Ishikawa (cell line): Measurements from ENCODE around the gene ZDHHC1.

Experiments used
- CEBPB ChIP-seq: IDR thresholded peaks from 2 replicates; pipeline ENCODE4 v1.6.1; 2012
- CREB1 ChIP-seq: IDR thresholded peaks from 2 replicates; pipeline ENCODE4 v1.6.1; 2012; ENCODE audit warnings: low read depth
- EGR1 ChIP-seq: IDR thresholded peaks from 2 replicates; pipeline ENCODE4 v1.6.1; 2012
- EP300 ChIP-seq: IDR thresholded peaks from 2 replicates; pipeline ENCODE4 v1.6.1; 2012; ENCODE audit warnings: borderline replicate concordance
- FOXM1 ChIP-seq: IDR thresholded peaks from 2 replicates; pipeline ENCODE4 v1.6.1; 2012; ENCODE audit warnings: low read depth, borderline replicate concordance
- NFIC ChIP-seq: IDR thresholded peaks from 2 replicates; pipeline ENCODE4 v1.6.1; 2012
- RAD21 ChIP-seq: IDR thresholded peaks from 2 replicates; pipeline ENCODE4 v1.6.1; 2012; ENCODE audit warnings: low read depth
- TAF1 ChIP-seq: IDR thresholded peaks from 2 replicates; pipeline ENCODE4 v1.6.1; 2012; ENCODE audit warnings: low read depth, mild to moderate bottlenecking
- TCF12 ChIP-seq: IDR thresholded peaks from 2 replicates; pipeline ENCODE4 v1.6.1; 2012; ENCODE audit warnings: low read depth
- TEAD4 ChIP-seq: IDR thresholded peaks from 2 replicates; pipeline ENCODE4 v1.6.1; 2012
- YY1 ChIP-seq: IDR thresholded peaks from 2 replicates; pipeline ENCODE4 v1.6.1; 2012; ENCODE audit warnings: low read depth
- ZBTB7A ChIP-seq: IDR thresholded peaks from 2 replicates; pipeline ENCODE4 v1.6.1; 2012; ENCODE audit warnings: low read depth
- TF ChIP-seq, protein P1 (sequence below): IDR thresholded peaks from 2 replicates; pipeline ENCODE4 v1.6.1; 2012
- TF ChIP-seq, protein P2 (sequence below): IDR thresholded peaks from 2 replicates; pipeline ENCODE4 v1.6.1; 2012
- TF ChIP-seq, protein P3 (sequence below): IDR thresholded peaks from 2 replicates; pipeline ENCODE4 v1.6.1; 2012; ENCODE audit warnings: low read depth, mild to moderate bottlenecking

Gene ZDHHC1

DNA sequence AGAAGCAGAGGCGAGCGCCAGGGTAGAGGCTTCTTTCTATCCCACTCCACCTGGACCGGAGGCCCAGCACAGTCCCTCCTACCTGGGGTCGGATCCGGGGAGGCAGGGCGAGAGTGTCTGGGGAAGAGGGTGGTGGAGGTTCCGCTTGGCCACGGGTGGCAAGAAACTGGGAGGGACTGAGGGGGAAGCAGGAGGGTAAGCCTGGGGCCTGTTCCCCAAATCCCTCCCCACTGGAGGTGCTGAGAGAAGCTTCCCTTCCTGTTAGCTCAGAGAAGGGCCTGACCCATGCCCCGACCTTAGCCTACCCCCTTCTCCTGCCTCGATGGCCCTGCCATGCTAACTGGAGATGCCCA is 21.2 kb downstream of the ZDHHC1 start:
- no peak for TF ChIP-seq TAF1
- no peak for TF ChIP-seq EP300
- TF ChIP-seq, protein P1, sequence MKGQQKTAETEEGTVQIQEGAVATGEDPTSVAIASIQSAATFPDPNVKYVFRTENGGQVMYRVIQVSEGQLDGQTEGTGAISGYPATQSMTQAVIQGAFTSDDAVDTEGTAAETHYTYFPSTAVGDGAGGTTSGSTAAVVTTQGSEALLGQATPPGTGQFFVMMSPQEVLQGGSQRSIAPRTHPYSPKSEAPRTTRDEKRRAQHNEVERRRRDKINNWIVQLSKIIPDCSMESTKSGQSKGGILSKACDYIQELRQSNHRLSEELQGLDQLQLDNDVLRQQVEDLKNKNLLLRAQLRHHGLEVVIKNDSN = no peak
- TF ChIP-seq TCF12 = no peak
- TF ChIP-seq NFIC = no peak
- TF ChIP-seq TEAD4 = no peak
- no peak for TF ChIP-seq ZBTB7A
- TF ChIP-seq YY1 = no peak
- no peak for TF ChIP-seq RAD21
- no peak for TF ChIP-seq CEBPB
- TF ChIP-seq FOXM1 = no peak
- no peak for TF ChIP-seq EGR1
- TF ChIP-seq, protein P2, sequence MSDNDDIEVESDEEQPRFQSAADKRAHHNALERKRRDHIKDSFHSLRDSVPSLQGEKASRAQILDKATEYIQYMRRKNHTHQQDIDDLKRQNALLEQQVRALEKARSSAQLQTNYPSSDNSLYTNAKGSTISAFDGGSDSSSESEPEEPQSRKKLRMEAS = no peak
- TF ChIP-seq CREB1 = no peak
- TF ChIP-seq, protein P3, sequence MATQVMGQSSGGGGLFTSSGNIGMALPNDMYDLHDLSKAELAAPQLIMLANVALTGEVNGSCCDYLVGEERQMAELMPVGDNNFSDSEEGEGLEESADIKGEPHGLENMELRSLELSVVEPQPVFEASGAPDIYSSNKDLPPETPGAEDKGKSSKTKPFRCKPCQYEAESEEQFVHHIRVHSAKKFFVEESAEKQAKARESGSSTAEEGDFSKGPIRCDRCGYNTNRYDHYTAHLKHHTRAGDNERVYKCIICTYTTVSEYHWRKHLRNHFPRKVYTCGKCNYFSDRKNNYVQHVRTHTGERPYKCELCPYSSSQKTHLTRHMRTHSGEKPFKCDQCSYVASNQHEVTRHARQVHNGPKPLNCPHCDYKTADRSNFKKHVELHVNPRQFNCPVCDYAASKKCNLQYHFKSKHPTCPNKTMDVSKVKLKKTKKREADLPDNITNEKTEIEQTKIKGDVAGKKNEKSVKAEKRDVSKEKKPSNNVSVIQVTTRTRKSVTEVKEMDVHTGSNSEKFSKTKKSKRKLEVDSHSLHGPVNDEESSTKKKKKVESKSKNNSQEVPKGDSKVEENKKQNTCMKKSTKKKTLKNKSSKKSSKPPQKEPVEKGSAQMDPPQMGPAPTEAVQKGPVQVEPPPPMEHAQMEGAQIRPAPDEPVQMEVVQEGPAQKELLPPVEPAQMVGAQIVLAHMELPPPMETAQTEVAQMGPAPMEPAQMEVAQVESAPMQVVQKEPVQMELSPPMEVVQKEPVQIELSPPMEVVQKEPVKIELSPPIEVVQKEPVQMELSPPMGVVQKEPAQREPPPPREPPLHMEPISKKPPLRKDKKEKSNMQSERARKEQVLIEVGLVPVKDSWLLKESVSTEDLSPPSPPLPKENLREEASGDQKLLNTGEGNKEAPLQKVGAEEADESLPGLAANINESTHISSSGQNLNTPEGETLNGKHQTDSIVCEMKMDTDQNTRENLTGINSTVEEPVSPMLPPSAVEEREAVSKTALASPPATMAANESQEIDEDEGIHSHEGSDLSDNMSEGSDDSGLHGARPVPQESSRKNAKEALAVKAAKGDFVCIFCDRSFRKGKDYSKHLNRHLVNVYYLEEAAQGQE = no peak

DNA sequence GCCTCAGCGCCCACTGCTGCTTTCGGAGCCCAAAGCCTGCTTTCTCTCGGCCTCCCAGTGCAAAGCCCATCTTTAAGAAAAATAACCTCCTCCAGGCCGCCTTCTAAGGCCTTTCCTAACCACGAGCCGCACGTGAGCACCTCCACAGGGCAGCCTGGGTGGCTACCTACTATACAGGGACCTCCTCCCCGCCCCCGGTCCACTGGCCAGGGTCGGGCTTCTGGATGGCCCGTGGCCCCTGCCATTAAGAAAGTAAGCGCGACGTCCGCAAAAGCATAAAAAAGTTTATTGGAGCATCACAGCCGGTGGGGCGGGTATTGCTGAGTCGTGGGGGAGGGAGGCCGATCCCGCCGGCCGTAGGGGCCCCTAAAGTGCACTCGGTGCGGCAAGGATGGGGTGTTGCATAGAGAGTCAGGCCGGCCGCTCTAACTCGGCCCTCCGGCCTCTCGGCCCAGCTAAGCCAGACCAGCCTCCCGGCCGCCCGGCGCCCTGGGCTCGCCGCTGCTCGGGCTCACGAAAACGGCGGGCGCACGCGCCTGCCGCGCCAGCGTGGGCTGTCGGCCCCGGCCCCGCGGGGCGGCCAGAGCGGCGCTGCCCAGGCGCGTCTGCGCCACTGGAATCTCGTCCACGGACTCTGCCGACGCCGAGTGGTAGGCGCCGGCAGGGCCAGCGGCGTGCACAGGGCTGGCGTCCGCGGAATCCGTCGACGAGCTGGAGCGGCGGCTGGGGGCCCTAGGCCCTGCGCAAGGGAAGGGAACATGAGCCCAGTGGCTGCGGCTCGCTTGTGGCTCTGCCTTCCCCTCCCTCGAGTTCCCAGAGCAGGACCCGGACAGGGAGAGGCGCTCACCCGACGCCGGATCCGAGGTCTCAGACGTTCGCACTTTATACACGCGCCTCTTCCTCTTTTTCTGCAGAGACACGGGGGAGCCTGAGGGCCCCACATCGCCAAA is 21.8 kb downstream of the ZDHHC1 start:
- TF ChIP-seq TCF12 = no peak
- TF ChIP-seq NFIC = no peak
- TF ChIP-seq, protein P1 = no peak
- TF ChIP-seq CEBPB = no peak
- no peak for TF ChIP-seq FOXM1
- no peak for TF ChIP-seq TAF1
- no peak for TF ChIP-seq TEAD4
- TF ChIP-seq, protein P3 = no peak
- no peak for TF ChIP-seq RAD21
- TF ChIP-seq YY1 = no peak
- TF ChIP-seq, protein P2 = no peak
- TF ChIP-seq EP300 = no peak
- TF ChIP-seq EGR1 = no peak
- no peak for TF ChIP-seq ZBTB7A
- no peak for TF ChIP-seq CREB1

DNA sequence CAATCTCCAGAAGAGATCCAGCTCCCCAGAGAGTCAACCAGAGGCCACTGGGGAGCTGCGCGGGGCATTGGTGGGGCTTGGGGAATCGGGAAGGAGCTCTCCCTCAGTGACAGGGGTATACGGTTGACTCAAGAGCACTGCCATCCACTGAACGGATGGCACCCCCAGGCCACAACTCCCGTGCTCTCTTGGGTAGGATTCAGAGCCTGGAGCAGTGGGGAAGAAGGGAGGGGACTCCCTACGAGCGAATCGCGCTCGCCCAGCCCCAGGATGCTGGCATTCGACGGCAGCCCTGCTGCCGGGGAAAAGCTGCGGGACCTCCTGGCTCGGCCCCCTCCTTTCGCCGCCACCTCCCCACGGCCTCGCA is 22.5 kb downstream of the ZDHHC1 start:
- TF ChIP-seq TCF12 = no peak
- no peak for TF ChIP-seq RAD21
- TF ChIP-seq EGR1 = no peak
- no peak for TF ChIP-seq FOXM1
- no peak for TF ChIP-seq TAF1
- TF ChIP-seq YY1 = no peak
- TF ChIP-seq, protein P1 = no peak
- no peak for TF ChIP-seq CEBPB
- TF ChIP-seq, protein P2 = no peak
- TF ChIP-seq CREB1 = no peak
- no peak for TF ChIP-seq NFIC
- no peak for TF ChIP-seq TEAD4
- TF ChIP-seq ZBTB7A = no peak
- TF ChIP-seq, protein P3 = no peak
- no peak for TF ChIP-seq EP300
